IMR-90 (cell line): Measurements from ENCODE around the gene UPB1.

Experiments
- CTCF ChIP-seq: conservative IDR thresholded peaks from 2 replicates; pipeline ENCODE4 v1.5.1; 2012; ENCODE audit warnings: mild to moderate bottlenecking, low read depth, low read length, improper control_type of control experiment
- ELK1 ChIP-seq: fragments of 150-350 bp; IDR thresholded peaks from 2 replicates; pipeline ENCODE4 v1.6.1; 2016; ENCODE audit warnings: low read depth, mild to moderate bottlenecking, low read length, moderate library complexity, borderline replicate concordance
- MAFK ChIP-seq: IDR thresholded peaks from 2 replicates; pipeline ENCODE4 v1.6.1; 2012; ENCODE audit warnings: low read depth, low read length, improper control_type of control experiment

- TF ChIP-seq ELK1: no peak
- TF ChIP-seq MAFK: 0 out of 2 replicates have a peak, but pooled peaks have one; percentile 33
- no peak for TF ChIP-seq CTCF
These were observed 19.9 kb downstream of the UPB1 start for GRCh38 chr22:24515027-24515338.
